ENCODE results near the gene SLC25A6. TPM values are rescaled to one million over a fixed set of nuclear protein-coding genes. Genes with fewer than 3 reads are reported as not detected.
"Not testable (repeated sequence)": the region's sequence is repeated elsewhere in the genome, so short reads cannot be mapped to it uniquely, and the experiment has no call there.

SLC25A6 gene
- total RNA-seq, 3 donors from 2014 or later, result 435 to 455 (median 450) TPM

DNA sequence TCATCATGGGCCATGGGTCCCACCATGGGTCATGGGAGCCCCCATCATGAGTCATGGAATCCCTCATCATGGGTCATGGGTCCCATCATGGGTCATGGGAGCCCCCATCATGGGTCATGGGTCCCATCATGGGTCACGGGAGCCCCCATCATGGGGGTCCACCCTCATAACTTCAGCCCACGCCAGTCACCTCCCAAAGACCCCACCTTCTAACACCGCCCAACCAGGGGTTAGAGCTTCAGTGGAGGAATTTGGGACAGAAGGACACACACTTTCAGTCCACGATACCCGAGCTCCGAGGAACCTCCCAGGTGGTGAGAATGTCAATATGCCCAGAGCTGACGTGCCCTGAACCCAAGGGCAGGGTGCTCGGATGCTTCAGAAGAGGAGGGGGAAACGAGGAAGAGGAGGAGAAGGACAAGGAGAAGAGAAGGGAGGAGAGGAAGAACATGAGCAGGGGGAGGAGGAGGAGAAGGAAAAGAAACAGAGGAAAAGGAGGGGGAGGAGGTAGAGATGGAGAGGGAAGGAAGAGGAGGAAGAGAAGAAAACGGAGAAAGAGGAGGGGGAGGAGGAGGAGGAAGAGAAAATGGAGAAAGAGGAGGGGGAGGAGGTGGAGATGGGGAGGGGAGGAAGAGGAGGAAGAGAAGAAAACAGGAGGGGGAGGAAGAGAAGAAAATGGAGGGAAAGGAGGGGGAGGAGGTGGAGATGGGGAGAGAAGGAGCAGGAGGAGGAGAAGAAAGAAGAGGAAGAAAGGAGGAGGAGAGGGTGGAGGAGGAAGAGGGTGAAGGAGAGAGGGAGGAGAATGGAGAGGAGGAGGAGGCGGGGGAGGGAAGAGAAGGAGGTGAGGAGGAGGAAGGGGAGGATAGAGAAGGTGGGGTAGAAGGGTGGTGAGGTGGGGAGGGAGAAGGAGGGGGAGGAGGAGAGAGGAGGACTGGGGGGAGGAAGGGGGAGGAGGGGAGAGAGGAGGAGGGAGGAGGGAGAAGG is 37.6 kb downstream of the SLC25A6 start:
- Histone ChIP-seq H3K36me3 (ENCODE audit: low read depth) (no peaks in the 10 kb centered on the region), H3K4me3 (no peak overlapping the region), H3K9me3 (peaks cover 9% of the 10 kb centered on the region), H3K4me1 (ENCODE audit: low read depth) (no peaks in the 10 kb centered on the region)
- intact Hi-C loops (cut with DNase I, micrococcal nuclease), result no loop called here
- DNase-seq (peak in 1 of 3 donors; percentile 27), ATAC-seq (no peak)
- TF ChIP-seq, protein P1, sequence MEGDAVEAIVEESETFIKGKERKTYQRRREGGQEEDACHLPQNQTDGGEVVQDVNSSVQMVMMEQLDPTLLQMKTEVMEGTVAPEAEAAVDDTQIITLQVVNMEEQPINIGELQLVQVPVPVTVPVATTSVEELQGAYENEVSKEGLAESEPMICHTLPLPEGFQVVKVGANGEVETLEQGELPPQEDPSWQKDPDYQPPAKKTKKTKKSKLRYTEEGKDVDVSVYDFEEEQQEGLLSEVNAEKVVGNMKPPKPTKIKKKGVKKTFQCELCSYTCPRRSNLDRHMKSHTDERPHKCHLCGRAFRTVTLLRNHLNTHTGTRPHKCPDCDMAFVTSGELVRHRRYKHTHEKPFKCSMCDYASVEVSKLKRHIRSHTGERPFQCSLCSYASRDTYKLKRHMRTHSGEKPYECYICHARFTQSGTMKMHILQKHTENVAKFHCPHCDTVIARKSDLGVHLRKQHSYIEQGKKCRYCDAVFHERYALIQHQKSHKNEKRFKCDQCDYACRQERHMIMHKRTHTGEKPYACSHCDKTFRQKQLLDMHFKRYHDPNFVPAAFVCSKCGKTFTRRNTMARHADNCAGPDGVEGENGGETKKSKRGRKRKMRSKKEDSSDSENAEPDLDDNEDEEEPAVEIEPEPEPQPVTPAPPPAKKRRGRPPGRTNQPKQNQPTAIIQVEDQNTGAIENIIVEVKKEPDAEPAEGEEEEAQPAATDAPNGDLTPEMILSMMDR (IDR thresholded peaks at IDR 0.05), result no peak

GRCh38 chrX:1351981-1352714 is 39.8 kb downstream of the SLC25A6 start:
- H3K4me1 ChIP-seq (ENCODE audit: low read depth), result no peaks in the 10 kb centered on the region
- DNase-seq (peak in 1 of 3 donors; percentile 43), ATAC-seq (no peak)
- intact Hi-C loops (cut with DNase I, micrococcal nuclease), result no loop called here
- TF ChIP-seq, protein P1 (IDR thresholded peaks at IDR 0.05), result no peak
- H3K9me3 ChIP-seq, result no peaks in the 10 kb centered on the region
- H3K4me3 ChIP-seq, result no peak overlapping the region
- no peaks in the 10 kb centered on the region for H3K36me3 ChIP-seq (ENCODE audit: low read depth)

- ATAC-seq; H3K9me3 ChIP-seq; H3K4me3 ChIP-seq; H3K36me3 ChIP-seq (ENCODE audit: low read depth); H3K4me1 ChIP-seq (ENCODE audit: low read depth); intact Hi-C loops (cut with DNase I, micrococcal nuclease): not testable (repeated sequence)
- DNase-seq, result peak in 1 of 3 donors; percentile 1
Measured at GRCh38 chrX:1349606-1350005, 42.3 kb downstream of the SLC25A6 start.

DNA sequence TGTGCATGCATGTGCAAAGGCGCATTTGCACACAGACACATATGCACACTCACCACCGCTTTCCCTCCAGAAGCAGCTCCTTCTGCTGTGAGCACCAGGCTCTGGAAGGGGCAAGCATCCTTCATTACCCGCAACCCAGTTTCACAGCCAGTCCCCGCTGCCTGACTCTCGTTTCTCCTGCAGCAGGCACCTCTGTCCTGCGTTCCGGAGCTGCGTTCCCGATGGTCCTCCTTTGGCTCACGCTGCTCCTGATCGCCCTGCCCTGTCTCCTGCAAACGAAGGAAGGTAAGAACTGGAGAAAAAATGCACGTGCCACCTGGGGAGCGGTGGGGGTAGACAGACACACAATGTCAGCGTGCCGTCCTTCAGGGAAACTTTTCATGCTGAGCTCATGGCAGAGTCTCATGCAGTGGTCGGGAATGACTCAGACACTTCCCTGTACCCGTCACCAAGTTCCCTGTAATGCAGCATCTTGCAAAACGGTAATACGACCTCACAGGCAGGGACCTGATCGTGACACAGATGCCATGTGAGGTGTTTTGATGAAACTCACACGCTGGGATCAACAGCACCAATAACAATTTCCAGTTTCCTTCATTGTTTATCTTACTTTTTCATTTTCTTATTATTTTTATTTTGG is 50.2 kb downstream of the SLC25A6 start:
- TF ChIP-seq, protein P1 (IDR thresholded peaks at IDR 0.05), result no peak
- H3K4me3 ChIP-seq, result no peak overlapping the region
- DNase-seq, result peak in 1 of 3 donors; percentile 44
- intact Hi-C loops (cut with DNase I, micrococcal nuclease), result no loop called here
- no peaks in the 10 kb centered on the region for H3K9me3 ChIP-seq
- H3K36me3 ChIP-seq (ENCODE audit: low read depth), result no peaks in the 10 kb centered on the region
- peaks cover 4% of the 10 kb centered on the region for H3K4me1 ChIP-seq (ENCODE audit: low read depth)
- no peak for ATAC-seq

- H3K4me3 ChIP-seq, result peak overlapping the region; percentile 6
- H3K4me1 ChIP-seq (ENCODE audit: low read depth), result peaks cover 4% of the 10 kb centered on the region
- DNase-seq (peak in 1 of 3 donors; percentile 18), ATAC-seq (peak; percentile 31)
- intact Hi-C loops (cut with DNase I, micrococcal nuclease), result no loop called here
- H3K9me3 ChIP-seq, result no peaks in the 10 kb centered on the region
- TF ChIP-seq, protein P1 (IDR thresholded peaks at IDR 0.05), result no peak
- no peaks in the 10 kb centered on the region for H3K36me3 ChIP-seq (ENCODE audit: low read depth)
Measured at GRCh38 chrX:1336948-1337779, 54.7 kb downstream of the SLC25A6 start.
